H1 (cell line): ENCODE results near the gene GPC1. TPM values are rescaled to one million over a fixed set of nuclear protein-coding genes. Genes with fewer than 3 reads are reported as not detected.

ENCODE experiments used
- CTCF ChIA-PET: fragments of 300-600 bp; sonication (Branson Sonifier 250); formaldehyde crosslinking; loops from one replicate; lab custom pipeline; 2021; ENCODE audit not compliant: partially characterized antibody; lab: Charles Lee
- POLR2A ChIA-PET: fragments of 300-600 bp; sonication (Branson Sonifier 250); formaldehyde crosslinking; loops from one replicate; lab custom pipeline; 2021; ENCODE audit warnings: inconsistent platforms; ENCODE audit not compliant: partially characterized antibody; lab: Charles Lee
- DNase-seq, 2 experiments: peaks; one replicate each; pipeline versions ENCODE4 v3.0.0 to v3.0.0-alpha.2; 2010 to 2022; ENCODE audit warnings: low spot score in 2 of 2, low read depth in 1 of 2, mixed read lengths in 1 of 2
- FAIRE-seq: peaks from 2 replicates; lab custom pipeline; 2011; peaks lifted over from hg19 to GRCh38; lab: Jason Lieb, UNC
- H2AFZ ChIP-seq: 2 replicates; pipeline ENCODE4 v1.8.1; 2012; ENCODE audit warnings: low read length, inconsistent platforms
- H2AK5ac ChIP-seq: 2 replicates; pipeline ENCODE4 v1.6.1; 2013; ENCODE audit warnings: low read depth, low read length
- H2BK120ac ChIP-seq: replicated peaks from 2 replicates; pipeline ENCODE3; 2013; ENCODE audit warnings: low read depth, low read length, inconsistent platforms
- H2BK12ac ChIP-seq: 2 replicates; pipeline ENCODE4 v1.6.1; 2013; ENCODE audit warnings: low read depth, low read length
- H2BK15ac ChIP-seq: 2 replicates; pipeline ENCODE4 v1.6.1; 2013; ENCODE audit warnings: low read length
- H2BK20ac ChIP-seq: 2 replicates; pipeline ENCODE4 v1.6.1; 2013; ENCODE audit warnings: low read length
- H2BK5ac ChIP-seq: 2 replicates; pipeline ENCODE4 v1.6.1; 2013; ENCODE audit warnings: low read depth, low read length
- H3K14ac ChIP-seq: 2 replicates; pipeline ENCODE4 v1.6.1; 2013; ENCODE audit warnings: inconsistent platforms; ENCODE audit not compliant: insufficient read length
- H3K18ac ChIP-seq: 2 replicates; pipeline ENCODE4 v1.6.1; 2013; ENCODE audit warnings: low read length; ENCODE audit errors: extremely low read depth
- H3K23ac ChIP-seq: 2 replicates; pipeline ENCODE4 v1.6.1; 2013; ENCODE audit warnings: inconsistent platforms; ENCODE audit not compliant: insufficient read length
- H3K23me2 ChIP-seq: 2 replicates; pipeline ENCODE4 v1.6.1; 2013; ENCODE audit warnings: low read depth, low read length
- H3K27ac ChIP-seq: 2 replicates; pipeline ENCODE4 v1.6.1; 2011; ENCODE audit warnings: low read depth, low read length, inconsistent platforms
- H3K27me3 ChIP-seq, 4 experiments: replicated peaks in 1 of 4; 1 replicate in 1 of 4; 2 replicates in 3 of 4; pipeline versions ENCODE4 v1.6.1 to v1.8.1; 2011 to 2013; ENCODE audit warnings: low read length in 3 of 4, mild to moderate bottlenecking in 3 of 4, inconsistent platforms in 2 of 4, mixed read lengths in 2 of 4, moderate library complexity in 1 of 4; ENCODE audit not compliant: control insufficient read depth in 3 of 4, insufficient read depth in 3 of 4; ENCODE audit errors: extremely low read depth in 1 of 4
- H3K36me3 ChIP-seq, 4 experiments: 2 replicates each; pipeline versions ENCODE4 v1.6.1 to v1.8.1; 2011 to 2013; ENCODE audit warnings: mild to moderate bottlenecking in 4 of 4, low read length in 3 of 4, moderate library complexity in 2 of 4, control low read depth in 1 of 4, inconsistent platforms in 1 of 4; ENCODE audit not compliant: insufficient read depth in 4 of 4, control insufficient read depth in 2 of 4
- H3K4ac ChIP-seq: replicated peaks from 2 replicates; pipeline ENCODE3; 2013; ENCODE audit warnings: low read length, low read depth, mixed read lengths, inconsistent platforms; ENCODE audit not compliant: insufficient read length
- H3K4me1 ChIP-seq, 4 experiments: replicated peaks in 1 of 4; 1 replicate in 1 of 4; 2 replicates in 3 of 4; pipeline versions ENCODE4 v1.6.1 to v1.8.1; 2011 to 2013; ENCODE audit warnings: low read length in 3 of 4, inconsistent platforms in 2 of 4, mixed read lengths in 1 of 4; ENCODE audit not compliant: insufficient read depth in 4 of 4, control insufficient read depth in 3 of 4
- H3K4me2 ChIP-seq, 2 experiments: 2 replicates each; pipeline versions ENCODE4 v1.6.1 to v1.8.1; 2011 to 2013; ENCODE audit warnings: low read depth in 2 of 2, low read length in 2 of 2, control low read depth in 1 of 2, inconsistent platforms in 1 of 2, mild to moderate bottlenecking in 1 of 2; ENCODE audit not compliant: insufficient read depth in 1 of 2
- H3K4me3 ChIP-seq, 4 experiments: fragments of 200-600, 300-600 bp in 1 of 4; sonication (generic), shearing (Covaris generic), sonication (Bioruptor Twin) in 1 of 4; 2 replicates each; pipeline versions ENCODE4 v1.5.1 to v1.8.1; 2011 to 2016; ENCODE audit warnings: low read length in 4 of 4, low read depth in 3 of 4, control low read depth in 2 of 4, inconsistent platforms in 2 of 4, mild to moderate bottlenecking in 2 of 4, mixed read lengths in 1 of 4, moderate library complexity in 1 of 4; ENCODE audit not compliant: insufficient read depth in 2 of 4; ENCODE audit errors: extremely low read depth in 1 of 4
- H3K56ac ChIP-seq: replicated peaks from 2 replicates; pipeline ENCODE3; 2013; ENCODE audit warnings: low read depth, mild to moderate bottlenecking, mixed read lengths, low read length, inconsistent platforms; ENCODE audit not compliant: insufficient read length
- H3K79me1 ChIP-seq: 2 replicates; pipeline ENCODE4 v1.6.1; 2013; ENCODE audit warnings: low read depth, low read length, control low read depth
- H3K79me2 ChIP-seq, 2 experiments: 2 replicates each; pipeline versions ENCODE4 v1.6.1 to v1.8.1; 2012 to 2013; ENCODE audit warnings: low read length in 2 of 2, mild to moderate bottlenecking in 2 of 2, inconsistent platforms in 1 of 2; ENCODE audit not compliant: insufficient read depth in 2 of 2, control insufficient read depth in 1 of 2
- H3K9ac ChIP-seq, 4 experiments: replicated peaks in 1 of 4; 1 replicate in 1 of 4; 2 replicates in 3 of 4; pipeline versions ENCODE4 v1.6.1 to v1.8.1; 2011 to 2013; ENCODE audit warnings: low read depth in 3 of 4, low read length in 3 of 4, control low read depth in 2 of 4, mild to moderate bottlenecking in 2 of 4, moderate library complexity in 2 of 4, inconsistent platforms in 1 of 4; ENCODE audit errors: extremely low read depth in 1 of 4
- H3K9me3 ChIP-seq, 2 experiments: 2 replicates each; pipeline versions ENCODE4 v1.6.1 to v1.8.1; 2012 to 2013; ENCODE audit warnings: mild to moderate bottlenecking in 2 of 2, moderate library complexity in 2 of 2, control low read depth in 1 of 2, inconsistent platforms in 1 of 2, low read depth in 1 of 2, low read length in 1 of 2, mixed read lengths in 1 of 2; ENCODE audit not compliant: insufficient read depth in 2 of 2
- H4K20me1 ChIP-seq, 2 experiments: replicated peaks in 1 of 2; 2 replicates each; pipeline versions ENCODE3 to v1.8.1; 2011 to 2013; ENCODE audit warnings: inconsistent platforms in 2 of 2, low read length in 2 of 2, mild to moderate bottlenecking in 1 of 2; ENCODE audit not compliant: insufficient read depth in 2 of 2, control insufficient read depth in 1 of 2
- H4K5ac ChIP-seq: 2 replicates; pipeline ENCODE4 v1.6.1; 2013; ENCODE audit warnings: low read length, low read depth, mixed read lengths, inconsistent platforms; ENCODE audit not compliant: insufficient read length
- H4K8ac ChIP-seq: 2 replicates; pipeline ENCODE4 v1.8.0; 2013; ENCODE audit warnings: mild to moderate bottlenecking, moderate library complexity, low read length, inconsistent platforms; ENCODE audit not compliant: insufficient read depth; ENCODE audit errors: extremely low read depth
- H4K91ac ChIP-seq: replicated peaks from 2 replicates; pipeline ENCODE3; 2013; ENCODE audit warnings: low read length, mixed read lengths, inconsistent platforms; ENCODE audit not compliant: insufficient read length
- KDM4A ChIP-seq: IDR thresholded peaks from one replicate; pipeline ENCODE4 v1.7.1; 2012; ENCODE audit warnings: low read depth, mild to moderate bottlenecking, moderate library complexity, low read length, inconsistent platforms; ENCODE audit not compliant: severe bottlenecking
- WGBS, 2 experiments: shearing (Covaris generic) in 1 of 2; methylation state at CpG; one replicate each; pipeline versions ENCODE4 v1.1.6 to v1.1.7; 2013 to 2015; ENCODE audit warnings: low lambda C conversion rate in 2 of 2, mixed read lengths in 2 of 2, inconsistent platforms in 1 of 2, low coverage in 1 of 2, missing lambda C conversion rate in 1 of 2; ENCODE audit not compliant: insufficient replicate concordance in 2 of 2, insufficient coverage in 1 of 2, insufficient read length in 1 of 2; ENCODE audit errors: extremely low coverage in 1 of 2, missing lambda C conversion rate in 1 of 2; 5-methylcytosine and 5-hydroxymethylcytosine counted together
- polyA plus RNA-seq, 7 experiments: library from polyadenylated mRNA; depleted of rRNA in 3 of 7; stranded (reverse) in 5 of 7; unstranded in 2 of 7; fragments of >200 nt in 5 of 7; fragments of 200-250 nt in 2 of 7; gene quantifications; 1 replicate in 5 of 7; 2 replicates in 1 of 7; 4 replicates in 1 of 7; pipeline versions ENCODE4 v1.2.1 to v1.2.3, GENCODE V29; 2011 to 2013; ENCODE audit warnings: missing spikeins in 2 of 7, mixed read lengths in 2 of 7
- total RNA-seq: library from RNA; stranded (reverse); fragmentation: NEBNext Ultra II Directional; extraction: Animal tissue kit (Norgen Biotek cat#: 25700); gene quantifications from 2 replicates; pipeline ENCODE4 v1.2.1, GENCODE V29; 2021

The GPC1 gene
- total and polyA plus RNA-seq, 2 of the 8 experiments (the other 6 are each of a cell fraction or from before 2014, with no cell fraction given), result 21.9 to 28.3 TPM

- no peak overlapping the region for H4K91ac ChIP-seq
- peaks cover 0 to 2% (median 0%) of the 10 kb centered on the region in 4 experiments; a peak in 1 of 7 replicates for H3K27me3 ChIP-seq
- no peak overlapping the region for H2BK12ac ChIP-seq
- no peak overlapping the region for H2BK120ac ChIP-seq
- DNase-seq (no peak), FAIRE-seq (no peak)
- H2AFZ ChIP-seq, result no peak overlapping the region
- TF ChIP-seq KDM4A, result no peak
- TF ChIP-seq, all 59 proteins: peak for 0
- Histone ChIP-seq H3K14ac (no peak overlapping the region), H3K4ac (no peak overlapping the region), H2BK20ac (no peak overlapping the region), H3K27ac (no peak overlapping the region), H4K20me1 (peaks cover 0 to 5% of the 10 kb centered on the region in 2 experiments), H4K5ac (no peak overlapping the region), H2BK15ac (no peak overlapping the region), H3K9me3 (no peaks in the 10 kb centered on the region), H3K4me3 (no peak overlapping the region), H3K9ac (no peak overlapping the region), H3K23me2 (peaks cover 6% of the 10 kb centered on the region; the same call in 1 of the 2 replicates), H3K4me2 (no peak overlapping the region), H3K79me1 (no peaks in the 10 kb centered on the region), H3K79me2 (no peaks in the 10 kb centered on the region), H2BK5ac (no peak overlapping the region), H3K36me3 (no peaks in the 10 kb centered on the region), H4K8ac (no peak overlapping the region), H3K4me1 (no peaks in the 10 kb centered on the region), H3K56ac (no peak overlapping the region), H3K23ac (no peak overlapping the region), H2AK5ac (no peak overlapping the region), H3K18ac (no peak overlapping the region)
- CTCF ChIA-PET, result interaction anchor here (0.6 to 0.8 kb wide), 2 partner anchors 8 to 199 kb away, joined by 3 to 4 read pairs; no protein-coding TSS in a partner anchor
- POLR2A ChIA-PET, result no interaction called here
- WGBS, 2 experiments, result 75% methylated on average over 14 of the region's 14 CpGs; no CpG with 5 or more reads in 1 of the 2 experiments
These were observed 70.4 kb downstream of the GPC1 start for GRCh38 chr2:240505910-240506309.
